Thyroid gland (tissue), 4 donors: ENCODE measurements around the gene MYLK3.

Source experiments
- POLR2A ChIP-seq, 2 donors: fragments of 450-650 bp; IDR thresholded peaks; one replicate each; pipeline ENCODE4 v1.6.1; 2017; ENCODE audit warnings: antibody characterized with exemption in 2 of 2, mild to moderate bottlenecking in 2 of 2, moderate library complexity in 1 of 2
- TF ChIP-seq, protein P1 (sequence below), 6 experiments: fragments of 200-600 bp in 3 of 6; fragments of 450-650 bp in 3 of 6; sonication (generic) in 3 of 6; IDR thresholded peaks; one replicate each; pipeline ENCODE4 v1.5.1; 2016 to 2019; ENCODE audit warnings: antibody characterized with exemption in 6 of 6, mild to moderate bottlenecking in 2 of 6, inconsistent platforms in 1 of 6, moderate library complexity in 1 of 6

GRCh38 chr16:46787909-46788308 lies 39.8 kb upstream of the MYLK3 start:
- TF ChIP-seq, protein P1, sequence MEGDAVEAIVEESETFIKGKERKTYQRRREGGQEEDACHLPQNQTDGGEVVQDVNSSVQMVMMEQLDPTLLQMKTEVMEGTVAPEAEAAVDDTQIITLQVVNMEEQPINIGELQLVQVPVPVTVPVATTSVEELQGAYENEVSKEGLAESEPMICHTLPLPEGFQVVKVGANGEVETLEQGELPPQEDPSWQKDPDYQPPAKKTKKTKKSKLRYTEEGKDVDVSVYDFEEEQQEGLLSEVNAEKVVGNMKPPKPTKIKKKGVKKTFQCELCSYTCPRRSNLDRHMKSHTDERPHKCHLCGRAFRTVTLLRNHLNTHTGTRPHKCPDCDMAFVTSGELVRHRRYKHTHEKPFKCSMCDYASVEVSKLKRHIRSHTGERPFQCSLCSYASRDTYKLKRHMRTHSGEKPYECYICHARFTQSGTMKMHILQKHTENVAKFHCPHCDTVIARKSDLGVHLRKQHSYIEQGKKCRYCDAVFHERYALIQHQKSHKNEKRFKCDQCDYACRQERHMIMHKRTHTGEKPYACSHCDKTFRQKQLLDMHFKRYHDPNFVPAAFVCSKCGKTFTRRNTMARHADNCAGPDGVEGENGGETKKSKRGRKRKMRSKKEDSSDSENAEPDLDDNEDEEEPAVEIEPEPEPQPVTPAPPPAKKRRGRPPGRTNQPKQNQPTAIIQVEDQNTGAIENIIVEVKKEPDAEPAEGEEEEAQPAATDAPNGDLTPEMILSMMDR (IDR thresholded peaks at IDR 0.05), result no peak
- no peak for TF ChIP-seq POLR2A (IDR thresholded peaks at IDR 0.05)
